ENCODE results near the gene OR2T12. TPM values are rescaled to one million over a fixed set of nuclear protein-coding genes. Genes with fewer than 3 reads are reported as not detected.
A peak's percentile ranks its signal among the peaks of the same experiment; 100 is the strongest.

Gene OR2T12
- total RNA-seq, 1 donor from 2014 or later, result not detected

DNA sequence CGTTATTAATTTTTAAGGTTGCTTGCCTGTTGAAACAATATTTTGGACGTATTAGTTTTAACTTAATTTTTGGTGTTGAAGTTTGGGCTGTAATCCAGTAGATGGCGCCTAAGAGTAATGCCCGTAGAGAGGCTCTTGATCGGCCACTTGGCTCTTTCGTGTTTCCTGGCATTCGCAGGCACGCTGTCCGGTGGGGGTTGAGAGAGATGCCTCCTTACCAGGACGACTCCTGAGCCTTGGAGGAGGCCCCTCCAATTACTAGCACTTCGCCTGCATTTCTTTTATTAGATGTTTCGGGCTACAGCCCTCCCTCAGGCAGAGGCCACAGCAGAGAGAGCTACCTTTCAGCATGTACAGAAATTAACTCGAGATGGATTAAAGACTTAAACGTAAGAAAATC is 60.0 kb downstream of the OR2T12 start:
- Histone ChIP-seq H3K27me3 (ENCODE audit: control insufficient read depth, insufficient read depth, low read length) (no peaks in the 10 kb centered on the region), H3K36me3 (ENCODE audit: control insufficient read depth, insufficient read depth, low read length) (no peaks in the 10 kb centered on the region), H3K4me3 (ENCODE audit: low read depth, low read length) (no peak overlapping the region)
- TF ChIP-seq, protein P1, sequence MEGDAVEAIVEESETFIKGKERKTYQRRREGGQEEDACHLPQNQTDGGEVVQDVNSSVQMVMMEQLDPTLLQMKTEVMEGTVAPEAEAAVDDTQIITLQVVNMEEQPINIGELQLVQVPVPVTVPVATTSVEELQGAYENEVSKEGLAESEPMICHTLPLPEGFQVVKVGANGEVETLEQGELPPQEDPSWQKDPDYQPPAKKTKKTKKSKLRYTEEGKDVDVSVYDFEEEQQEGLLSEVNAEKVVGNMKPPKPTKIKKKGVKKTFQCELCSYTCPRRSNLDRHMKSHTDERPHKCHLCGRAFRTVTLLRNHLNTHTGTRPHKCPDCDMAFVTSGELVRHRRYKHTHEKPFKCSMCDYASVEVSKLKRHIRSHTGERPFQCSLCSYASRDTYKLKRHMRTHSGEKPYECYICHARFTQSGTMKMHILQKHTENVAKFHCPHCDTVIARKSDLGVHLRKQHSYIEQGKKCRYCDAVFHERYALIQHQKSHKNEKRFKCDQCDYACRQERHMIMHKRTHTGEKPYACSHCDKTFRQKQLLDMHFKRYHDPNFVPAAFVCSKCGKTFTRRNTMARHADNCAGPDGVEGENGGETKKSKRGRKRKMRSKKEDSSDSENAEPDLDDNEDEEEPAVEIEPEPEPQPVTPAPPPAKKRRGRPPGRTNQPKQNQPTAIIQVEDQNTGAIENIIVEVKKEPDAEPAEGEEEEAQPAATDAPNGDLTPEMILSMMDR (IDR thresholded peaks at IDR 0.05; ENCODE audit: insufficient read depth, low read length, severe bottlenecking), result peak; percentile 66
- DNase-seq (ENCODE audit: low read depth) (peak; percentile 29), FAIRE-seq (no peak)

Other genes with a start within 250 kb of the OR2T12 start
- gene OR2L13, start 208.2 kb downstream of the OR2T12 start, total RNA-seq, result not detected in 2 replicates
- gene OR2M5, start 158.3 kb downstream of the OR2T12 start, total RNA-seq, result not detected in 2 replicates
- gene OR2M2, start 128.6 kb downstream of the OR2T12 start, total RNA-seq, result not detected in 2 replicates
- gene OR2M3, start 106.2 kb downstream of the OR2T12 start, total RNA-seq, result under 0.01 TPM in 1 of 2 replicates, not detected in the other
- not detected in 2 replicates for gene OR2M4, start 72.0 kb downstream of the OR2T12 start, total RNA-seq
- not detected in 2 replicates for gene OR2T33, start 25.4 kb downstream of the OR2T12 start, total RNA-seq
- gene OR2M7, start 21.1 kb upstream of the OR2T12 start, total RNA-seq, result not detected in 2 replicates
- gene OR14C36, start 45.4 kb upstream of the OR2T12 start, total RNA-seq, result not detected in 2 replicates
- not detected in 2 replicates for gene OR2T4, start 58.2 kb upstream of the OR2T12 start, total RNA-seq
- not detected in 2 replicates for gene OR2T6, start 72.3 kb upstream of the OR2T12 start, total RNA-seq
- not detected in 2 replicates for gene OR2T1, start 99.6 kb upstream of the OR2T12 start, total RNA-seq
- not detected in 2 replicates for gene OR2T2, start 142.2 kb upstream of the OR2T12 start, total RNA-seq
- gene OR2T3, start 169.9 kb upstream of the OR2T12 start, total RNA-seq, result not detected in 2 replicates
- not detected in 2 replicates for gene OR2T5, start 185.2 kb upstream of the OR2T12 start, total RNA-seq
- not detected in 2 replicates for gene OR2G6, start 204.6 kb upstream of the OR2T12 start, total RNA-seq

Data from bronchial epithelial cell (primary cell).